NCI-H1092 (cell line): ENCODE results near the gene GUCA1A.

Experiments used
- DNase-seq: peaks from one replicate; lab custom pipeline; 2025; lab: John Stamatoyannopoulos, UW

GUCA1A gene

DNA sequence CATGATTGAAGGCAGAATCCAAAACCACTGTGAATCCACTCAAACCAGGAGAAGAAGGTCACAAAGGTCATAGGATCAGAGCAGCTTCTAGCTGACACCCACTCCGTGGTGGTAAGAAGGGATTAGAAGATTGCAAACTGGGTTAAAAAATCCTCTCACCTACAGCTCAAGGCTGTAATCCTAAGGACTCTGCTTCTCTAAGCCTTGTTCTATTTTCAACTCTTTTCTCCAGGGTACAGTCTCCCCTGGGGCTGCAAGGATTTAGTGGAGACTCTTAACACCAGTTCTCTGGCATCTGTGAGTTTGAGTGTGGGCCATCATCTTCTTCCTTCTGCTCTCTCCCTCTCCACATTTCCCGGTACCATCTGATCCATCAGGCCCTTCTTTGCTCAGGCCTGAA is at the start of gene GUCA1A:
GUCA1A (plus strand) TSS at position 264 of the 400 bp plus-strand sequence. CDS start 250 bp downstream, outside the sequence.
- no peak for DNase-seq

DNA sequence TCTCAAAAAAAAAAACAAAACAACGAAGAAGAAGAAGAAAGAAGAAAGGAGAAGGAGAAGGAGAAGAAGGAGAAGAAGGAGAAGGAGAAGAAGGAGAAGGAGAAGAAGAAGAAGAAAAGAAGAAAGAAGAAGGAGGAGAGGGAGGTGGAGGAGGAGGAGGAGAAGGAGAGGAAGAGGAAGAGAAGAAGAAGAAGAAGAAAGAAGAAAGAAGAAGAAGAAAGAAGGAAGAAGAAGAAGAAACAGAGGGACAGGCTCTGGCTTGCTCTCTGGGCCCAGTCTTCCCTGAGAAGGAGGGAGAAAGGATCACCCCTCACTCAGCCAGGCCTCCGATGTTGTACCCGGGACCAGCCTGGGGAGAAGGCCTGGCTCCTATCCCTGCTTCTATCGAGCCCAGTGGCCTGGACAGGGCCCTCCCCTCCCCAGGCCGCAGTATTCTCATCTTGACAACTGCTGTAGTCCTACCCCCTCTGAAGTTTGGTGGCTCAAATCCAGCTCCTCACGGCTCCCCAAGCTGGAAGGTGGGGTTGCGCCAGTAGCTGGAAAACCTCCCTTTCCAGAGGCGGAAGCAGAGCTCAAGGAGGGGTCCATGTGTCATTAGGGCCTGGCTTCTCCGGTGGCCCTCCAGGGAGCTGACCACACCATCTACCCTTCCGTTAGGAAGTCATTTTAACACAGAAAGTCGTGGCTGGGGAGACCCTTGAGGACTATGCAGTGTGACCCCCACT is 49.6 kb upstream of the GUCA1A start:
- no peak for DNase-seq

DNA sequence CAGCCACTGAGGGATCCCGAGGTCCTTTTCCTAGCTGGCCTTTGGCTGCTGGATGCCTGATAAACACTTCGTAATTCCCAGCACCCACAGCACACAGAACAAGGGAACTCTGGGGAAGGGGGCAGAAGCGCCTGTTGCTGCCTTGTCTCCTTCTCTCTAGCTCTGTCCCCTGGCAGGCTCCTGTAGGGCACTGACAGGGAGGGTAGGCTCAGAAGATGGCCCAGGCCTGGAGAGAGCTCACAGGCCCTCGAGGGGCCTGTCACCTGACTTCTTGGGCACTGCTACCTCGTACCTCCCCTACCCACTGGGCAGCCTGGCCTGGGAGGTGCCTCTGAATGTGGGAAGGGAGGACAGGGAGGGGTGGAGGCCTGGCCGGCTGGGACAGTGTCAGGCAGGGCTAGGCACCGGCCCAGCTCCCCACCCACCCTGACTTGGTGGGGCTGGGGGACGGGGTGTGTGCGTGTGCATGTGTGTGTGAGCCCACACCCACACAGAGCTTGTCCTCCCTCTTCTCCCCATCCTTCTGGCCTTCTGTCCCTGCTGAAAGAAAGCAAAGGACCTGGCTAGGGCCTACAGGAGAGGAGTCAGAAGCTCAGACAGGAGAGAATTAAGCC is 48.8 kb upstream of the GUCA1A start:
- DNase-seq: no peak

DNA sequence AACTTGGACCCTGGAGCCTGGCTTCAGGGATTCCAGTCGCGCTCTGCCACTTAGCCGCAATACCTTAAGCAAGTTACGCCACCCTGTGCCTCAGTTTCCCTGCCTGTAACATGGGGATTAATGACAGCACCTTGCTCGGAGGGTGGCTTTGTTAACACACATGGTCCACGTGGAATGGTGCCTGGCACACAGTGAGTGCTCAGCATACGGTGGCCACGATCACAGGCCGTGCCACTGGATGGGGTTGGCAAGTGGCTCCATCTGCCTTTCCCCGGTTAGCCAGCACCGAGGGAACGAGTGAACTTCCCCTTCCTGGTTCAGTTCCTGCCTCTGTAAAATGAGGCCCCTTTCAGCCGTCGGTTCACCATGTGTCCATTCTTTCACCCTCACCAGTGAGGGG is 47.9 kb upstream of the GUCA1A start:
- DNase-seq: no peak

DNA sequence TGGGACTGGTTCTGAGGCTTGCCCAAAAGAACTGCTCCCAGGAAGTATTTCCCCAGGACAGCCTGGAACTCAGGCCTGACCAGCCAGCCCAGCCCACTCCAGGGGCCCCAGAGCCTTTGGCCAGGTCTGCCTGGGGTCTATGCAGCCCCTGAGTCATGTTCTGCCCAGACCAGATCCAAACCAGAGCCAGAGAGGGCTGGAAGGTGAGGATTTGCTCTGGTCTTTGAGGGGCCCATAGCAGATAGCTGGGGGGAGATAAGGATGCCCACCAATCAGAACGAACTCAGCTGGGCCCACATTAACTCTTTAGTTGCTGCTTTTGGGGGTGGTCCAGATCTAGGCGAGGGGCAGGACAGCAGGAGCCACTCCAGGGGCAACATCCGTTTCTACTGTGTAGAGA is 47.5 kb upstream of the GUCA1A start:
- DNase-seq: no peak

DNA sequence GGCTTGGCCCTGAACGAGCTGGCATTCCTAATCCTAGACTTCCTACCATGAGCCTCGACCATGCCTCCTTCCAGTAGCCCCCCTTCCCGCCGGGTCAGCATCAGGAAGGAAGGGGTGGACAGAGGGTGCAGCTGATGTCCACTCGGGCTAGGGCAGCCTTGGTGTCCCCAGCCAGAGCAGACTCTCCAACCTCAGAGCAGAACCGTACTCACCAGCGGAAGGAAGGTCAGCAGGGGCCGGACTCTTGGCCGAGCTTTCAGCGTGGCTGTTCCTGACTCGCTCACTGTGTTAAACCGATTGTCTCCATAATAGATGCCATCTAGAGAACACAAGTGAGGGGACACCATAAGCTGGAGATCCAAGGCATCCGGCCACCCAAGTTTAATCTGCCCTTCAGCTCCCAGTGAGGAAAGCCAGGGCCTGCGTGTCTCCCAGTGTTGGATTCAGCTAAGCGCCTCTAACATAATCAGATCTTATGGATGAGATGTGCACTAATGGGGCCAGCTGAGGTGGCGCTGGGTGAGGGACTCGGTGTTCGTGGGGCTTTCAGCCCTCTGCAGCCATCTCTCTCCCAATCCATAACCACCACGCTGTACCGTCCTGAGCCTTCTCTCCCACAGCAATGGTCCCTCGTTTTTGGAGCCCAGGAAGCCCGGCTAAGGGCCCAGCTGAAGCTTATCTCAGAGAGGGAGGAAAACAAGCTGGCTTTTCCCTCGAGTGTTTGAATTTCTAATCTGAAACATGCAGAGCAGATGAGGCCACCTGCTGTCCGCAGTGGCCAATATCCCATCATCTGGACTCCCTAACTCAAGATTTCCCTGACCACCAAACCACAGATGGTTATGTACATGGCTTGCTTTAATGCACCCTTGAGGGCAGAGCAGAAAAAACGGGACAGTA is 44.5 kb upstream of the GUCA1A start:
- no peak for DNase-seq

DNA sequence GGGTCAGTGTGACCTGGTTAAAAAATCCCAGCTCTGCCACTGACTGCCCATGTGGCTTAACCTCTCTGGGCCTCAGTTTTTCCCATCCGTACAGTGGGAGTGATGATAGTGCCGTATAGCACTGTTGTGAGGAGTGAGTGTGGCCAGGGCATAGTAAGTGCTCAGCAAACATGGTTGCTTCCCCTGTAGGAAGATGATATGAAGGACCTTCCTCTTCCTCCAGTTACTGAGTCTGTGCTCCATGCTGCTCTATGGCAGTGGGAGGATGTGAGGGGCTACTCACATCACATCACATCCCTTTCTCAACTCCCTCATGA is 43.8 kb upstream of the GUCA1A start:
- no peak for DNase-seq

DNA sequence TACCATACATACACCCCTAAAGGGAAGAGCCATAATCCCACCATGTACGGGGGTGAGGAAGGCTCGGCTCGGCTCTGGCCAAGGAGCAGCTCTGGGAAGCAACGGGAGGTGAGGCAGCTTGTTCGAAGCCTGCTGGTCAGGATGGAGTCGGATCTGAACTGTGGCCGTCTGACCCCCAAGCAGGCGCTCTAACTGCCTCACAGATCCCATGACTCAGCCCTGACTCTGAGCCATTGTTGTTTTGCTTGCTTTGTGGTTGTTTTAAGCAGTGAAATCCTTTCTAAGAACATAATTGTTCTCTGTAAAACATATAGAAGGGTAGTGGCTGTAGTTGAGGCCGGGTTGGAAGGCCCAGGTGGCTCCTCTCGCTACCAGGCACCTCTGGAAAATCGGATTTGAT is 41.6 kb upstream of the GUCA1A start:
- DNase-seq: no peak

DNA sequence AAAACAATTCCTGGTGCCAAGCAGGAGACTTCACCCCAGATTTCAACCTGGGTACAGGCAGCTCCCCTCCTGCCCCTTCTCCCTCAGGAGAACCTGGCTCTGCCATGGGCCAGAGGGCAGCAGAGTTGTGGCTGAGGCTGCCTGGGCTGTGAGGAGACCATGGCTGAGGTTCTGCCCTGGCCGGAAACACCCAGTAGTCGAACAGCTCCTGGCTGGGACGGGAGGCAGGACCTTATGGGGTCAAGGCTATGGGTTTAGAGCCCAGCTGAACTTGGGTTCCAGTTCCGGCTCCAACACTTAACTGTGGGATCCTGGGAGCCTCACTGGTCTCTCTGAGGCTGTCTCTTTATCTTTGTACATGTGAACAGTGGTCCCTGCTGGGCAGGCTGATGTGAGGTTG is 39.2 kb upstream of the GUCA1A start:
- no peak for DNase-seq

DNA sequence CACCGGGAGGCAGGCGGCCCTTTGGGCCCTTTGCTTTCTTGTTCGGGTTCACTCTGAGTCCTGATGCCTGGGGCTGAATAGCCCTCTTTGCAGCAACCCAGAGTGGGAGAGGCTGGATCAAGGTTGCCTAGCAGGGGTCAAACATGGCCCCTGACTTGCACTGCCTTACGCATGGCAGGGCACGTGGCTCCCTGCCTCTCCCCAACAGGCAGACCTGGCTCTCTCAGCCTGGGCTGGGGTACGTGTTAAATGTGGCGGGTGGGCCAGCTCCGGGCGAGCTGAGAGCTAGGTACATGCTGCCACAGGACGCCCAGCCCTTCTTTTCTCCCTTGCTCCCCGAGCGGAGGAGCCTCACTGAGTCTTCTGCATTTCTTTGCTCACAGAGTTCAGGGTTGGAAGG is 38.0 kb upstream of the GUCA1A start:
- DNase-seq: no peak

DNA sequence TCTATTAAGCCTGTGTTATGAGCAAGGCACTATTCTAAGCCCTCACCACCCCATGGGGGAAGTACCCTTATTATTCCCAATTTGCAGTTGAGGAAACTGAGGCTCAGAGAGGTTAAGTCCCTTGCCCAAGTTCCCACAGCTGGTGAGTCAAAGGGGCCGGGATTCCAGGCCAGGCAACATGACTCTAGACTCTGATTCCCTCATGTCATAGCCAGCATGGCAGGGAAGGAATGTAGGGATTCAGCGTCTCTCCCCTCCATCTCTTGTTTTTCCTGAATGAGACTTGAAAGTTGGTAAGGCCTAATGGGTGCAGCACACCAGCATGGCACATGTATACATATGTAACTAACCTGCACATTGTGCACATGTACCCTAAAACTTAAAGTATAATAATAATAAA is 37.4 kb upstream of the GUCA1A start:
- DNase-seq: no peak

DNA sequence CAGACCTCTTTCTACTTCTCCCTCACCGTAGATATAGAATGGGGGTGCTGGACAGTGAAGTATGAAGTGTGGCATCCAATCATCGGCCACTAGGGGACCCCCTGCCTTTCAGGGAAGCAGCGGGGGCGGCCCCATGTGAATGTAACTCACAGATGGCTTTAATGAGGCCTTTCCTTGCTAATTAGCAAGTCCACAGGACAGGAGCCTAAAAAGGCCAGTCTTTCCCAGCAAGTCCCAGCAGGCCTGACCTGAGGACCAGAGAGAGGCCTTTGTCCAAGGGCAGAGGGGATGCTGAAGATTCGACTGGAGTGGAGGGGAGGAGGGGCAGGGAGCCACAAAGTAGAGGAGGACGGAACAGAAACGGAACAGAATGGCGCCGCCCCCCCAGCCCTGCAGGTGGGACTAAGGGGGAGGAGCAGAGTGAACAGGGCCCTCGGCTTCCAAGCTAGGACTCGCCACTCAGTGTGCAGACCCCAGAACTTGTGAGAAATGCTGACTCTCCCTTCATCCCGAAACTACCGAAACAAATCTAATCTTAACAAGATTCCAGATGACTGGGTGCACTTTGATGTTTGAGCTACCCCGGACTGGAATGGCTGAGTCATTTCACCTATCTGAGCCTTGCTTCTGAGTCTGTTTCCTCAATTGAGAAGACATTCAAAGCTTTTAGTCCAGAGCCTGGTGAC is 36.5 kb upstream of the GUCA1A start:
- DNase-seq: no peak

DNA sequence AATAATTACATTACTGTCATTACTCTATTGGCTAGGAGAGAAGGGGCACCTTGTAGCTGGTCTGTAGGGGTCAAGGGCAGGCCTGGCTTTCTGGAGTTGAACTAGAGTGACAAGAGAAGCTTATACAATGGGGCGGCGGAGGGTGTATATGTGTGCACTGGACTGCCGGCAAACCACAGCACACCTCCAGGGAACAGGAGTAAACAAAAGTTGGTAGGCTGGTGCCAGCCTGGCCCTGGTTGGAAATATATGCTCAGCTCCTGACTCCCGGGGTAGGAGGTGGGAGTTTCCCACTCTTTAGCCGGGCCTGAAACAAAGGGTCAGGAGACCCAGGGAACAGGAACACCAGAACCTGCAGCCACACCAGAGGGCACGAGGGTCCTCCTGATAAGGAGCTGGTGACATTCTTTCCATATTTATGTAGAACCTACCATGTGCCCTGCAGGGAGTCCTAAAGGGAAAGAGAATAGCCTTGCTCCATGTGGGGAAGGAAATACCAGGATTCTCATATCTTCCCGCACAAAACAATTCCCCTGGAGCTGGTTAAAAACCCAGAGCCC is 35.9 kb upstream of the GUCA1A start:
- DNase-seq: no peak

DNA sequence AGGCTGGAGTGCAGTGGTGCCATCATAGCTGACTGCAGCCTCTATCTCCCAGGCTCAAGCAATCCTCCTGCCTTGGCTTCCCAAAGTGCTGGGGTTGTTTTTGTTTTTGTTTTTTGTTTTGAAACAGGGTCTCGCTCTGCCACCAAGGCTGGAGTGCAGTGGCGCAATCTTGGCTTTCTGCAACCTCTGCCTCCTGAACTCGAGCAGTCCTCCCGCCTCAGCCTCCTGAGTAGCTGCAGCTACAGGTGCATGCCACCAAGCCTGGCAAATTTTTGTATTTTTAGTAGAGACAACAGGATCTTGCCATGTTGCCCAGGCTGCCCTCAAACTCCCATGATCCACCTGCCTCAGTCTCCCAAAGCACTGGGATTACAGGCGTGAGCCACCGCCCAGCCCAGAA is 35.0 kb upstream of the GUCA1A start:
- DNase-seq: no peak

DNA sequence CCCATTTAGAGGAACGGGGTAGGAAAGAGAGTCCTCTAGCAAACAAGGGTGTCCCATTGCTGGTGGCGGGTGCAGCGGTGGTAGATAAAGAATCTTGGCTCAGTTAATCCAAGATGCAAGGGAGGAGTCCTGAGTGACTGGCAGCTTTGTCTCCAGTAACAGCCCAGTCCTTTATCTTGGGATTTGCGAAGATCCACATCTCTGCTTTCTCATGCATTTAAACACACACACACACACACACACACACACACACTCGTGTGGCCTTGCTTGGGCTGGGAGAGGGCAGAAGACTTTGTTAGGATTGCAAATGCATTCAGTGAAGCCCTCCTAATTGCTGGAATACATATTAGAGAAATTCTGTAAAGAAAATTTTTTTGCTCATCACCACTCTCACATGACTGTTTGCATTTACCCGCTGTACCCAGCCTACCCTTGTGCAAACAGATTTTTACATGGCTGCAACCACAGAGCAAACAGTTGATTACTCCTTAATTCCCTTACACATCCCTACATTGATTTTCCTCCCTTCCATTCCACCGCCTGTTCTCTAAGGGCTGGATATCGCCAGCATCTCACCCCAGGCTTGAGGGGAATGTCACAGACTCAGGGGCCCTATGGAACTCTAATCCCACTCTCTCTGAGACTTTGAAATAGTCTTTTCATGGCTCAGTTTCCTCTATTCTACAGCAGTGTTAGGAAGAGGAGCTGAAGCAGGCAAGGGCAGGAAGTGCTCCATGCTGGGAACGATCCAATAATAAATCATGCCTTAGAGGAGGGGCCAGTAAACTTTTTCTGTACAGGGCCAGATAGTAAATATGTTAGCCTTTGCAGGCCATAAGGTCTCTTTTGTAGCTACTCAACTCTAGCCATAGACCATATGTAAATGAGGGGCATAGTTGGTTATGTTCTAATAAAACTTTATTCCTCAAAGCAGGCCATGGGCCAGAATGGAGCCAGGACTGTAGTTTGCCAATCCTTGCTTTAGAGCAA is 34.2 kb upstream of the GUCA1A start:
- no peak for DNase-seq

DNA sequence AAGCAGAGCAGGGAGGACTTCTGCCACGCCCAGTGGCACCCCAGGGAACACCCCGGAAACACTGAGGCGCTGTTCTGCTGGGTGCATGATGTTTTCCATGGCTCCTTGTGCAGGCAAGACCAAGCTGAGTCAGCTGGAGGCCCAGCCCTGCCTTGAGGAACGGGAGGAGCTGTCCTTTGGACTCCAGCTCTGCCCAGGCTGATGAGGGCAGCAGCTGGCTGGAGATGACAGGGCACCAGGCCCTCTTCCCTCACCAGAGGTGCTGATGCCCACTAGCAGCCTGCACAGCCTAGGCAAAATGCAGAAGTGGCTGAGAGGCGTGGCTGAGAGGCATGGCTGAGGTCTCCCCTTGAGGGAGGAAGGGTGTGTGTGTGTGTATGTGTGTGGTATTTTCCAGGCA is 33.1 kb upstream of the GUCA1A start:
- DNase-seq: no peak

DNA sequence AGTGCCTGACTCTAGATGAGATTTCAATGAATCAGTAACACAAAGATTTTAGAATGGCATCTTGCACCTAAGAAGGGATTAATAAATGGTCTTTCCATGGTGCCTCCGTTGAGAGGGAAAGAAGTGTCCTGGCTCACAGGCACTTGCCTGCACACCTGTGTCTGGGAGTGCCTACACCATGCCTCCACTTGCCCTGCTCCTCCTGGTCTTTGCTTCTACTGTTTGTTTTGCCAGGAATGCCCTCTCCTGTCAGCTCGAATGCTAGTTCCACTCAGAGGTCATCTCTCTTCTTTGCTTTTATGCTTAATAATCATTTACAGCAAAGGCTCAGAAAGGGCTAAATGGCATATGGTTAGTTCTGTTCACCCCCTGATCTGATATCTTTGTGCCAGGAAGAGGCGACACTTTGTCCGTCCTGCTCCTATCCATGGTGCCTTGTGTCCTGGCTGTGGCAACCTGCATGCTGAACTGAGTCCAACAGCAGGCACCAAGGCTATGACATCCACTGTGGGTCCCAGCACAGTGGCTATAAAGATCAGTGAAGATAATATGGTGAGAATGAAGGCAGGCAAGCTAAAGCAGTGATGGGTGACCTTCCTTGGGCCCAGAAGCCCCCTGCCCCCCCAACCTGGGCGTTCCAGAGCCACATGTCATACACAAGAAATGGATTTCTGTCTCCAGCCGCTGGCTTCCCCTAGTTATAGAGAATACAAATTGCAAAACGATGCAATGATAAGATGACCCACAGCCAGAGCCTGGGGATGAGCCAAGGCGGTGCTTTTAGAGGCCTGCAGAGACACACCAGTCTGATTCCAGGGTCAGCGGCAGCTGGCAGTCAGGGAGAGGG is 32.2 kb upstream of the GUCA1A start:
- no peak for DNase-seq

DNA sequence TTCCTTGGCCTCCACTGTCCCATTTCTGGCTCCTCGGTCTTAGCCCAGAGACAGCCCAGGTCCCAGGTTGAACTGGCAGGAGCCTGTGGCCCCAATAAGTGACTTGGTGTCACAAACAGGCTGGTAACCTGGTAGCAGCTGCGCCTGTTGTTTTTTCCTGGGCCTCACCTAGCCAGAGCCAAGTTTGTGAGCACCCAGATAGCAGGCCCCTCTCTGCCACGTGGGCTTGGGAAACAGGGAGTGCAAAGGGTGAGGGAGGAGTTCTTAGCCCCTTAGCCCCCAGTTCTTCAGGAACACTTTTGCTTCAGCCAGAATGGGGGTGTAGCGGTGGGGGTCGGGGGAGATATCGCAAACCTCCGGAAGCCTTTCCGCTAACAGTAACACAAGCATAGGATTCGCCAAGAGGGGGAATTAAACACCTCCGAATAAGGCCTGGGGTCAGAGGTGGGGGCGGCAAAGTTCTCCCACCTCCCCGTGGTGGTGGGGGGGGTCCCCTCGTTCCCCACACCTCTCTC is 31.5 kb upstream of the GUCA1A start:
- no peak for DNase-seq

DNA sequence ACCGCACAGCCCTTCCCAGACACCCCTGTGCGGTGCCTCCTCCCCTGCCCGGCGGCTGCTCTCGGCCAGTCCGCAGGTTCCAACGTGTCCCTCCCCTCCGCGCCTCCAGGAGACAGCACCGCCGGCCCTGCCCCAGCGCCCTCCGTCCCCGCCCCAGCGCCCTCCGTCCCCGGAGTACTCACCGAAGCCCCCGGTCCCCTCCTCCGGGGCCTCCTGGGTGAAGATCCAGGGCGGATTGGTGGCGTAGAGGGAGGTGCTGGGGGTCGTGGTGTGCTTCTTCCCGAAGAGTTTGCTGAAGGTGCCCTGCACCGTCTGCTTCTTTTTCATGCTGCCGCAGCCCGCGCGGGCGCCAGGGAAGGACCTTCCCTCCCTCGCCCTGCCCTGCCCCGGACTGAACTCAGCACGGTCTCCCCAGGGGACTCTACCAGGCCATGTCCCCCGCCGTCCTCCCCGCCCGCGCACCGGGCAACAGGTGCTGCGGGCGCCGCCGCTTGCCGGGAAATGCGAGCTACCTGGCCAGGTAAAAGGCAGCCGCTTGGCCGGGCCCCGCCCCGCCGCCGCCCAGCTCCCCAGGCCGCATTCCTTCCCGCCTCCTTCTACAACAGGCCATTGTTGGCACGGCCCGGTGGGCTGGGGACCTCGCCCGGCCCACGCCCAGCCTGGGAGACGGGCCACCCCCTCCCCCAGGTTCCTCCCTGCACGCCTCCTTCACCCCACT is 30.9 kb upstream of the GUCA1A start, which contains the start of gene C6orf132:
C6orf132 (minus strand) TSS at position 503 of the 718 bp plus-strand sequence; CDS start at position 327, 176 bp downstream.
- DNase-seq: no peak
